IMR-90 (cell line): ENCODE measurements around the gene VSIG10L2. TPM values are rescaled to one million over a fixed set of nuclear protein-coding genes. Genes with fewer than 3 reads are reported as not detected.

Source experiments
- ATAC-seq: fragments of 200-7000 bp; cut with Tn5 transposase; 2 replicates; pipeline ENCODE4 v1.9.1; 2020; ENCODE audit warnings: low read depth, mild to moderate bottlenecking, moderate library complexity
- BruUV-seq: library from RNA; stranded (reverse); fragments of 400-500 nt; replicated peaks from 2 replicates; lab custom pipeline; 2021; lab: Mats Ljungman, UMichigan
- CTCF ChIA-PET: fragments of 300-600 bp; formaldehyde crosslinking; extraction: SDS; loops from one replicate; lab custom pipeline; 2021; ENCODE audit warnings: antibody characterized with exemption; lab: Yijun Ruan, JAX
- POLR2A ChIA-PET: fragments of 300-600 bp; sonication (Branson Sonifier 250); formaldehyde crosslinking; loops from one replicate; lab custom pipeline; 2022; ENCODE audit warnings: antibody characterized with exemption; ENCODE audit not compliant: unreplicated experiment; lab: Charles Lee
- DNase-seq: peaks from one replicate; pipeline ENCODE4 v3.0.0; 2013
- H2AFZ ChIP-seq: replicated peaks from 2 replicates; pipeline ENCODE3; 2013; ENCODE audit warnings: low read length, mild to moderate bottlenecking; ENCODE audit not compliant: poor library complexity
- H2AK5ac ChIP-seq: 2 replicates; pipeline ENCODE4 v1.6.1; 2013; ENCODE audit warnings: low read depth, low read length, inconsistent platforms
- H2AK9ac ChIP-seq: replicated peaks from 2 replicates; pipeline ENCODE3; 2013; ENCODE audit warnings: mild to moderate bottlenecking, low read depth, low read length, moderate library complexity; ENCODE audit not compliant: poor library complexity
- H2BK120ac ChIP-seq: 2 replicates; pipeline ENCODE4 v1.6.1; 2013; ENCODE audit warnings: low read depth, low read length, inconsistent platforms
- H2BK15ac ChIP-seq: 3 replicates; pipeline ENCODE4 v1.6.1; 2013; ENCODE audit warnings: low read depth, low read length, inconsistent platforms
- H2BK20ac ChIP-seq: 2 replicates; pipeline ENCODE4 v1.6.1; 2013; ENCODE audit warnings: low read depth, mild to moderate bottlenecking, inconsistent platforms, low read length, moderate library complexity
- H2BK5ac ChIP-seq: 2 replicates; pipeline ENCODE4 v1.6.1; 2013; ENCODE audit warnings: mild to moderate bottlenecking, low read depth, low read length, inconsistent platforms; ENCODE audit not compliant: poor library complexity, severe bottlenecking
- H3K14ac ChIP-seq: replicated peaks from 2 replicates; pipeline ENCODE4 v1.6.1; 2013; ENCODE audit warnings: low read depth, low read length, inconsistent platforms
- H3K18ac ChIP-seq: 2 replicates; pipeline ENCODE4 v1.6.1; 2013; ENCODE audit warnings: low read depth, low read length, control low read depth
- H3K23ac ChIP-seq: 2 replicates; pipeline ENCODE4 v1.6.1; 2013; ENCODE audit warnings: low read depth, low read length, inconsistent platforms
- H3K27ac ChIP-seq: 2 replicates; pipeline ENCODE4 v1.5.1; 2013; ENCODE audit warnings: mild to moderate bottlenecking, control low read depth, low read length; ENCODE audit not compliant: insufficient read depth
- H3K27me3 ChIP-seq: 2 replicates; pipeline ENCODE4 v1.6.1; 2013; ENCODE audit warnings: low read length; ENCODE audit not compliant: control insufficient read depth, insufficient read depth
- H3K36me3 ChIP-seq: 2 replicates; pipeline ENCODE4 v1.6.1; 2013; ENCODE audit warnings: low read length, mixed read lengths; ENCODE audit not compliant: control insufficient read depth, insufficient read depth
- H3K4ac ChIP-seq: 2 replicates; pipeline ENCODE4 v1.6.1; 2013; ENCODE audit warnings: low read depth, low read length, inconsistent platforms
- H3K4me1 ChIP-seq: 2 replicates; pipeline ENCODE4 v1.6.1; 2013; ENCODE audit warnings: low read length, mixed read lengths; ENCODE audit not compliant: control insufficient read depth, insufficient read depth
- H3K4me2 ChIP-seq: 2 replicates; pipeline ENCODE4 v1.6.1; 2013; ENCODE audit warnings: low read depth, mild to moderate bottlenecking, control low read depth, low read length, moderate library complexity
- H3K4me3 ChIP-seq: 2 replicates; pipeline ENCODE4 v1.5.1; 2013; ENCODE audit warnings: low read depth, mild to moderate bottlenecking, control low read depth, low read length, moderate library complexity; ENCODE audit not compliant: insufficient read depth
- H3K56ac ChIP-seq: 2 replicates; pipeline ENCODE4 v1.6.1; 2013; ENCODE audit warnings: low read length, inconsistent platforms; ENCODE audit not compliant: insufficient read depth; ENCODE audit errors: extremely low read depth
- H3K79me1 ChIP-seq, 2 experiments: 2 replicates each; pipeline ENCODE4 v1.6.1; 2013; ENCODE audit warnings: low read length in 2 of 2, inconsistent platforms in 1 of 2, low read depth in 1 of 2
- H3K9ac ChIP-seq: 2 replicates; pipeline ENCODE4 v1.6.1; 2013; ENCODE audit warnings: low read depth, low read length, control low read depth
- H3K9me1 ChIP-seq: 2 replicates; pipeline ENCODE4 v1.6.1; 2013; ENCODE audit warnings: low read length, inconsistent platforms; ENCODE audit not compliant: insufficient read depth
- H3K9me3 ChIP-seq: 2 replicates; pipeline ENCODE4 v1.6.1; 2013; ENCODE audit warnings: low read length; ENCODE audit not compliant: control insufficient read depth, insufficient read depth
- H4K20me1 ChIP-seq: 2 replicates; pipeline ENCODE4 v1.6.1; 2013; ENCODE audit warnings: low read length, inconsistent platforms; ENCODE audit not compliant: insufficient read depth
- H4K5ac ChIP-seq: 2 replicates; pipeline ENCODE4 v1.6.1; 2013; ENCODE audit warnings: mild to moderate bottlenecking, low read depth, low read length, control low read depth
- H4K8ac ChIP-seq, 2 experiments: 2 replicates each; pipeline ENCODE4 v1.6.1; 2013; ENCODE audit warnings: low read depth in 2 of 2, low read length in 2 of 2, control low read depth in 1 of 2, inconsistent platforms in 1 of 2
- H4K91ac ChIP-seq: 2 replicates; pipeline ENCODE4 v1.6.1; 2013; ENCODE audit warnings: low read depth, low read length, inconsistent platforms; ENCODE audit not compliant: insufficient read depth
- BHLHE40 ChIP-seq: fragments of 150-350 bp; IDR thresholded peaks from 2 replicates; pipeline ENCODE4 v1.6.1; 2016; ENCODE audit warnings: mild to moderate bottlenecking, low read depth, low read length
- CEBPB ChIP-seq: IDR thresholded peaks from 2 replicates; pipeline ENCODE4 v1.6.1; 2012; ENCODE audit warnings: low read depth, low read length, improper control_type of control experiment
- CHD1 ChIP-seq: IDR thresholded peaks from 2 replicates; pipeline ENCODE4 v1.6.1; 2012; ENCODE audit warnings: low read depth, low read length, improper control_type of control experiment
- CTCF ChIP-seq: conservative IDR thresholded peaks from 2 replicates; pipeline ENCODE4 v1.5.1; 2012; ENCODE audit warnings: mild to moderate bottlenecking, low read depth, low read length, improper control_type of control experiment
- FOS ChIP-seq: fragments of 150-350 bp; IDR thresholded peaks from 2 replicates; pipeline ENCODE4 v1.6.1; 2016; ENCODE audit warnings: low read depth, low read length
- MAFK ChIP-seq: IDR thresholded peaks from 2 replicates; pipeline ENCODE4 v1.6.1; 2012; ENCODE audit warnings: low read depth, low read length, improper control_type of control experiment
- MAZ ChIP-seq: IDR thresholded peaks from 2 replicates; pipeline ENCODE4 v1.6.1; 2012; ENCODE audit warnings: low read depth, mild to moderate bottlenecking, low read length, improper control_type of control experiment, moderate library complexity, borderline replicate concordance
- MXI1 ChIP-seq: IDR thresholded peaks from 2 replicates; pipeline ENCODE4 v1.6.1; 2012; ENCODE audit warnings: low read depth, mild to moderate bottlenecking, low read length, moderate library complexity, borderline replicate concordance
- NFE2L2 ChIP-seq: fragments of 150-350 bp; IDR thresholded peaks from 2 replicates; pipeline ENCODE4 v1.6.1; 2016; ENCODE audit warnings: low read depth, mild to moderate bottlenecking, low read length
- POLR2A ChIP-seq: IDR thresholded peaks from 2 replicates; pipeline ENCODE4 v1.6.1; 2012; ENCODE audit warnings: mild to moderate bottlenecking, low read depth, low read length
- RAD21 ChIP-seq: IDR thresholded peaks from 2 replicates; pipeline ENCODE4 v1.6.1; 2012; ENCODE audit warnings: low read length, improper control_type of control experiment
- RFX5 ChIP-seq: IDR thresholded peaks from 2 replicates; pipeline ENCODE4 v1.8.0; 2012; ENCODE audit warnings: low read depth, mild to moderate bottlenecking, low read length, moderate library complexity
- SMC3 ChIP-seq: fragments of 150-350 bp; IDR thresholded peaks from 2 replicates; pipeline ENCODE4 v1.6.1; 2016; ENCODE audit warnings: low read depth, mild to moderate bottlenecking, antibody characterized with exemption, low read length, moderate library complexity
- WGBS, 2 experiments: methylation state at CpG; one replicate each; pipeline versions ENCODE4 v1.1.5 to v1.1.7; 2013; ENCODE audit warnings: missing lambda C conversion rate in 2 of 2; ENCODE audit not compliant: insufficient read length in 1 of 2; ENCODE audit errors: extremely low coverage in 2 of 2; 5-methylcytosine and 5-hydroxymethylcytosine counted together
- dilution Hi-C: fragments of 300-500 bp; cut with HindIII; formaldehyde crosslinking; loops from one replicate; pipeline ENCODE4 v1.14.3; 2018; ENCODE audit warnings: low sequenced_read_pairs; ENCODE audit not compliant: unreplicated experiment
- in situ Hi-C: fragments of 300-500 bp; cut with MboI; formaldehyde crosslinking; loops from 3 replicates; pipeline ENCODE4 v1.14.3; 2019; ENCODE audit warnings: low sequenced_read_pairs, inconsistent platforms, mixed read lengths
- intact Hi-C: fragments of 100-400 bp; cut with micrococcal nuclease; formaldehyde crosslinking; loops from 2 replicates; pipeline ENCODE4 v1.10.0; 2022
- polyA plus RNA-seq, 3 experiments: library from polyadenylated mRNA; depleted of rRNA; stranded (reverse); fragments of >200 nt; gene quantifications; 2 replicates each; pipeline ENCODE4 v1.2.3, GENCODE V29; 2012; ENCODE audit warnings: low replicate concordance in 1 of 3
- total RNA-seq: library from RNA; depleted of rRNA; stranded (reverse); fragments of >200 nt; gene quantifications from 2 replicates; pipeline ENCODE4 v1.2.3, GENCODE V29; 2012
- TF ChIP-seq, protein P1 (sequence below): fragments of 150-350 bp; IDR thresholded peaks from 2 replicates; pipeline ENCODE4 v1.6.1; 2016; ENCODE audit warnings: low read depth, mild to moderate bottlenecking, low read length, moderate library complexity, borderline replicate concordance

Gene VSIG10L2
- total and polyA plus RNA-seq, 2 of the 4 experiments (the other 2 are of a cell fraction): under 0.01 TPM; not detected in 1

DNA sequence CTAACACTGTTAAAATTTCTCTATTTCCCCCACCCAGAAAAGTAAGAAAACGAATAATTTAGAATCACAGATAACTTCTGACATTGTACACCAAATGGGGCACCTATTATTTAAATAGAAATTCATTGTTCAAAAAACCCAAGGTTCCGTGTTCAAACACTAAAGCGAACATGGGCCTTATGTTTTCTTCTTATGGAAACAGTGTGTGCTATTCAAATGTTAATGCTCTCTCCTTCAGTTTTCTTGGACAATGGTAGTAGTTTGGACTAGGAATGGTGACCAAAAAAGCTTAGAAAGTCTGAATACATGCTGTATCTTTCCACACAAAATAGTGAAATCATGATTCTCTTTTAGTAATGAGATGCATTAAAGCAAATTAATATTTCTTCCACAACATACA lies 33.7 kb downstream of the VSIG10L2 start:
- no peak for TF ChIP-seq RFX5
- TF ChIP-seq POLR2A: no peak
- no peak for TF ChIP-seq CEBPB
- no peak for TF ChIP-seq MXI1
- TF ChIP-seq CTCF: no peak
- no peak for TF ChIP-seq SMC3
- TF ChIP-seq FOS: no peak
- TF ChIP-seq CHD1: no peak
- TF ChIP-seq MAFK: no peak
- TF ChIP-seq BHLHE40: no peak
- TF ChIP-seq, protein P1, sequence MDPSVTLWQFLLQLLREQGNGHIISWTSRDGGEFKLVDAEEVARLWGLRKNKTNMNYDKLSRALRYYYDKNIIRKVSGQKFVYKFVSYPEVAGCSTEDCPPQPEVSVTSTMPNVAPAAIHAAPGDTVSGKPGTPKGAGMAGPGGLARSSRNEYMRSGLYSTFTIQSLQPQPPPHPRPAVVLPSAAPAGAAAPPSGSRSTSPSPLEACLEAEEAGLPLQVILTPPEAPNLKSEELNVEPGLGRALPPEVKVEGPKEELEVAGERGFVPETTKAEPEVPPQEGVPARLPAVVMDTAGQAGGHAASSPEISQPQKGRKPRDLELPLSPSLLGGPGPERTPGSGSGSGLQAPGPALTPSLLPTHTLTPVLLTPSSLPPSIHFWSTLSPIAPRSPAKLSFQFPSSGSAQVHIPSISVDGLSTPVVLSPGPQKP: no peak
- TF ChIP-seq MAZ: no peak
- TF ChIP-seq RAD21: no peak
- TF ChIP-seq NFE2L2: no peak
- Histone ChIP-seq H4K20me1 (no peaks in the 10 kb centered on the region), H2BK120ac (no peak overlapping the region), H3K9me1 (no peaks in the 10 kb centered on the region), H3K4me1 (peaks cover 2% of the 10 kb centered on the region; the same call in 1 of the 2 replicates), H4K5ac (no peak overlapping the region), H3K18ac (no peak overlapping the region), H3K9me3 (no peaks in the 10 kb centered on the region), H3K4ac (no peak overlapping the region), H3K14ac (no peak overlapping the region), H3K4me2 (no peak overlapping the region), H2AK5ac (no peak overlapping the region), H2BK15ac (no peak overlapping the region), H2BK5ac (no peak overlapping the region), H4K8ac (no peak overlapping the region), H2AFZ (no peak overlapping the region), H3K23ac (no peak overlapping the region), H2BK20ac (no peak overlapping the region), H3K36me3 (no peaks in the 10 kb centered on the region), H3K4me3 (no peak overlapping the region), H3K27me3 (no peaks in the 10 kb centered on the region; the same call in 1 of the 2 replicates), H3K9ac (no peak overlapping the region), H4K91ac (no peak overlapping the region), H3K79me1 (no peaks in the 10 kb centered on the region), H2AK9ac (no peak overlapping the region), H3K56ac (no peak overlapping the region), H3K27ac (no peak overlapping the region)
- DNase-seq: no peak
- no TSS peak for BruUV-seq
- POLR2A ChIA-PET: no interaction called here
- CTCF ChIA-PET: no interaction called here
- intact Hi-C loops (no loop called here), dilution Hi-C loops (no loop called here), in situ Hi-C loops (no loop called here)
- WGBS, 2 experiments: no CpG with 5 or more reads among the region's 3 CpGs
- ATAC-seq: no peak
